ENCODE measurements around the gene VTI1A. TPM values are rescaled to one million over a fixed set of nuclear protein-coding genes. Genes with fewer than 3 reads are reported as not detected.
A peak's percentile ranks its signal among the peaks of the same experiment; 100 is the strongest.

VTI1A gene
- total and polyA plus RNA-seq, 2 of the 8 experiments (the other 6 are each of a cell fraction or from before 2014, with no cell fraction given), result 6.0 to 20.0 TPM

- CTCF ChIA-PET (ENCODE audit: partially characterized antibody), result interaction anchor here (0.5 to 4.4 kb wide), 50 partner anchors 9 to 443 kb away, joined by 3 to 40 read pairs (median 4); no protein-coding TSS in a partner anchor
- peak in 1 of 2 experiments; percentile 43 for DNase-seq (ENCODE audit: low read depth in 1 of 2, low spot score in 2 of 2)
These were observed 274.2 kb downstream of the VTI1A start for GRCh38 chr10:112721080-112721698.

More at GRCh38 chr10:112721080-112721698, 274.2 kb downstream of the VTI1A start:
- Histone ChIP-seq H3K18ac (ENCODE audit: extremely low read depth, low read length) (no peak overlapping the region), H3K23me2 (ENCODE audit: low read depth, low read length) (no peaks in the 10 kb centered on the region), H3K9ac (replicated peaks in 1 of 4; ENCODE audit: extremely low read depth in 1 of 4, low read depth in 3 of 4, low read length in 3 of 4) (no peak overlapping the region), H4K20me1 (replicated peaks in 1 of 2; ENCODE audit: control insufficient read depth in 1 of 2, insufficient read depth in 2 of 2, low read length in 2 of 2) (no peaks in the 10 kb centered on the region), H4K5ac (ENCODE audit: insufficient read length, low read depth, low read length) (no peak overlapping the region), H2AK5ac (ENCODE audit: low read depth, low read length) (no peak overlapping the region), H3K36me3 (ENCODE audit: control insufficient read depth in 2 of 4, insufficient read depth in 4 of 4, low read length in 3 of 4) (no peaks in the 10 kb centered on the region), H2BK20ac (ENCODE audit: low read length) (no peak overlapping the region), H4K8ac (ENCODE audit: extremely low read depth, insufficient read depth, low read length) (no peak overlapping the region), H2BK5ac (ENCODE audit: low read depth, low read length) (no peak overlapping the region), H3K79me1 (ENCODE audit: low read depth, low read length) (no peaks in the 10 kb centered on the region), H3K9me3 (ENCODE audit: insufficient read depth in 2 of 2, low read depth in 1 of 2, low read length in 1 of 2) (no peaks in the 10 kb centered on the region), H4K91ac (replicated peaks; ENCODE audit: insufficient read length, low read length) (no peak overlapping the region), H2BK15ac (ENCODE audit: low read length) (no peak overlapping the region), H3K79me2 (ENCODE audit: control insufficient read depth in 1 of 2, insufficient read depth in 2 of 2, low read length in 2 of 2) (no peaks in the 10 kb centered on the region), H2BK12ac (ENCODE audit: low read depth, low read length) (no peak overlapping the region; the same call in 1 of the 2 replicates), H3K23ac (ENCODE audit: insufficient read length) (no peak overlapping the region), H3K4me1 (replicated peaks in 1 of 4; ENCODE audit: control insufficient read depth in 3 of 4, insufficient read depth in 4 of 4, low read length in 3 of 4) (peaks cover 0 to 7% (median 2%) of the 10 kb centered on the region in 4 experiments; a peak in 3 of 7 replicates), H3K4ac (replicated peaks; ENCODE audit: insufficient read length, low read depth, low read length) (no peak overlapping the region), H2BK120ac (replicated peaks; ENCODE audit: low read depth, low read length) (no peak overlapping the region), H3K4me3 (ENCODE audit: extremely low read depth in 1 of 4, insufficient read depth in 2 of 4, low read depth in 3 of 4, low read length in 4 of 4) (no peak overlapping the region), H3K27me3 (replicated peaks in 1 of 4; ENCODE audit: control insufficient read depth in 3 of 4, extremely low read depth in 1 of 4, insufficient read depth in 3 of 4, low read length in 3 of 4) (no peaks in the 10 kb centered on the region), H3K56ac (replicated peaks; ENCODE audit: insufficient read length, low read depth, low read length) (no peak overlapping the region), H2AFZ (ENCODE audit: low read length) (no peak overlapping the region), H3K14ac (ENCODE audit: insufficient read length) (no peak overlapping the region), H3K4me2 (ENCODE audit: insufficient read depth in 1 of 2, low read depth in 2 of 2, low read length in 2 of 2) (no peak overlapping the region), H3K27ac (ENCODE audit: low read depth, low read length) (no peak overlapping the region)
- 61% methylated on average over 5 of the region's 5 CpGs; no CpG with 5 or more reads in 1 of the 2 experiments for WGBS, 2 experiments (ENCODE audit: extremely low coverage in 1 of 2, insufficient coverage in 1 of 2, insufficient read length in 1 of 2, insufficient replicate concordance in 2 of 2, low coverage in 1 of 2, low lambda C conversion rate in 2 of 2, missing lambda C conversion rate in 1 of 2)
- TF ChIP-seq EZH2 (IDR thresholded peaks at IDR 0.05; ENCODE audit: low read depth, low read length, severe bottlenecking) (no peak), TEAD4 (IDR thresholded peaks at IDR 0.05; ENCODE audit: low read depth, low read length) (no peak), SIX5 (IDR thresholded peaks at IDR 0.05; ENCODE audit: low read depth, low read length) (no peak), RAD21 (IDR thresholded peaks at IDR 0.05 in 1 of 2, conservative IDR thresholded peaks at IDR 0.05 in 1 of 2; ENCODE audit: low read depth in 2 of 2, low read length in 2 of 2) (peak; percentile 58 to 72), MAX (IDR thresholded peaks at IDR 0.05) (no peak), CTCF (IDR thresholded peaks at IDR 0.05; ENCODE audit: control extremely low read depth in 1 of 3, insufficient read depth in 1 of 3, low read depth in 1 of 3, low read length in 3 of 3) (peak in 2 of 3 experiments; percentile 30 to 79; a peak in 2 of 4 replicates)
- POLR2A ChIA-PET (ENCODE audit: partially characterized antibody), result no interaction called here
- FAIRE-seq, result peak; percentile 92
